SK-N-SH (cell line): Measurements from ENCODE around the gene TOMM40. TPM values are rescaled to one million over a fixed set of nuclear protein-coding genes. Genes with fewer than 3 reads are reported as not detected.
A peak's percentile ranks its signal among the peaks of the same experiment; 100 is the strongest.

Experiments used
- CTCF ChIA-PET: fragments of 300-600, 350-600 bp; formaldehyde crosslinking; extraction: SDS; loops from one replicate; lab custom pipeline; 2021; lab: Yijun Ruan, JAX
- POLR2A ChIA-PET: fragments of 350-600 bp; sonication (Branson Sonifier 250); formaldehyde crosslinking; extraction: SDS; loops from one replicate; lab custom pipeline; 2020; ENCODE audit warnings: antibody characterized with exemption, inconsistent platforms; lab: Yijun Ruan, JAX
- DNase-seq: peaks from one replicate; pipeline ENCODE4 v3.0.0; 2012
- H2AFZ ChIP-seq: fragments of 200-600 bp; sonication (generic); 2 replicates; pipeline ENCODE4 v1.8.1; 2016; ENCODE audit warnings: antibody characterized with exemption, mild to moderate bottlenecking, low read depth
- H3F3A ChIP-seq: fragments of 200-600 bp; sonication (generic); replicated peaks from 2 replicates; pipeline ENCODE3; 2016; ENCODE audit warnings: antibody characterized with exemption, mild to moderate bottlenecking; ENCODE audit not compliant: insufficient read depth
- H3K27ac ChIP-seq, 2 experiments: fragments of 200-500 bp in 1 of 2; fragments of 200-600 bp in 1 of 2; sonication (Bioruptor generic) in 1 of 2; sonication (generic), shearing (Covaris generic) in 1 of 2; 2 replicates each; pipeline versions ENCODE4 v1.5.1 to v1.6.1; 2014 to 2016; ENCODE audit warnings: low read depth in 2 of 2, inconsistent platforms in 1 of 2, low read length in 1 of 2, mild to moderate bottlenecking in 1 of 2, mixed read lengths in 1 of 2
- H3K27me3 ChIP-seq: fragments of 200-600 bp; sonication (generic), shearing (Covaris generic); 2 replicates; pipeline ENCODE4 v1.6.1; 2016; ENCODE audit warnings: mixed run types; ENCODE audit not compliant: insufficient read depth
- H3K36me3 ChIP-seq, 2 experiments: fragments of 200-500 bp in 1 of 2; fragments of 200-600 bp in 1 of 2; sonication (Bioruptor generic) in 1 of 2; sonication (generic) in 1 of 2; replicated peaks in 1 of 2; 2 replicates each; pipeline versions ENCODE3 to v1.5.1; 2014 to 2016; ENCODE audit warnings: low read length in 1 of 2, mild to moderate bottlenecking in 1 of 2; ENCODE audit not compliant: insufficient read depth in 2 of 2, control insufficient read depth in 1 of 2
- H3K4me1 ChIP-seq, 2 experiments: fragments of 200-500 bp in 1 of 2; fragments of 200-600 bp in 1 of 2; sonication (Bioruptor generic) in 1 of 2; sonication (generic), shearing (Covaris generic) in 1 of 2; 2 replicates each; pipeline versions ENCODE4 v1.5.1 to v1.6.1; 2014 to 2016; ENCODE audit warnings: low read depth in 1 of 2, low read length in 1 of 2, mixed run types in 1 of 2; ENCODE audit not compliant: insufficient read depth in 2 of 2, control insufficient read depth in 1 of 2
- H3K4me2 ChIP-seq: fragments of 200-600 bp; sonication (generic), shearing (Covaris generic); 2 replicates; pipeline ENCODE4 v1.6.1; 2017; ENCODE audit warnings: mixed run types
- H3K4me3 ChIP-seq, 2 experiments: fragments of 200-500 bp in 1 of 2; fragments of 200-600 bp in 1 of 2; sonication (Bioruptor generic) in 1 of 2; sonication (generic), shearing (Covaris generic) in 1 of 2; 2 replicates each; pipeline versions ENCODE4 v1.5.1 to v1.8.1; 2014 to 2016; ENCODE audit warnings: low read depth in 2 of 2, inconsistent platforms in 1 of 2, low read length in 1 of 2, mild to moderate bottlenecking in 1 of 2, mixed read lengths in 1 of 2, moderate library complexity in 1 of 2
- H3K79me2 ChIP-seq: fragments of 200-600 bp; sonication (generic); 2 replicates; pipeline ENCODE4 v1.8.1; 2017; ENCODE audit warnings: mild to moderate bottlenecking; ENCODE audit not compliant: insufficient read depth
- H3K9ac ChIP-seq: fragments of 200-600 bp; sonication (generic); 2 replicates; pipeline ENCODE4 v1.6.1; 2017; ENCODE audit warnings: mixed run types
- H3K9me2 ChIP-seq: fragments of 200-600 bp; sonication (generic); 2 replicates; pipeline ENCODE4 v1.6.1; 2017; ENCODE audit warnings: mixed run types
- H3K9me3 ChIP-seq: fragments of 200-600 bp; sonication (generic); 2 replicates; pipeline ENCODE4 v1.6.1; 2017; ENCODE audit warnings: mixed run types, mild to moderate bottlenecking, moderate library complexity
- H4K20me1 ChIP-seq: fragments of 200-600 bp; sonication (generic); 2 replicates; pipeline ENCODE4 v1.6.1; 2017; ENCODE audit warnings: mild to moderate bottlenecking, mixed run types; ENCODE audit not compliant: insufficient read depth
- CHD2 ChIP-seq: fragments of 150-350 bp; IDR thresholded peaks from 2 replicates; pipeline ENCODE4 v1.6.1; 2018; ENCODE audit warnings: low read length; ENCODE audit not compliant: partially characterized antibody
- EP300 ChIP-seq, 2 experiments: IDR thresholded peaks; 2 replicates each; pipeline versions ENCODE4 v1.4.0 to v1.6.1; 2012; ENCODE audit warnings: borderline replicate concordance in 1 of 2, low read depth in 1 of 2, low read length in 1 of 2
- FOSL2 ChIP-seq: IDR thresholded peaks from 2 replicates; pipeline ENCODE4 v1.4.0; 2012; ENCODE audit warnings: low read depth, mild to moderate bottlenecking, moderate library complexity, borderline replicate concordance
- FOXJ3 ChIP-seq: sonication (generic); formaldehyde crosslinking; IDR thresholded peaks from 2 replicates; pipeline ENCODE4 v1.5.1; 2020; ENCODE audit warnings: mild to moderate bottlenecking, missing genetic modification reagents
- JUND ChIP-seq: IDR thresholded peaks from 2 replicates; pipeline ENCODE4 v1.4.0; 2012
- MAX ChIP-seq: IDR thresholded peaks from 2 replicates; pipeline ENCODE4 v1.4.0; 2012; ENCODE audit warnings: low read depth
- MEF2A ChIP-seq: IDR thresholded peaks from 2 replicates; pipeline ENCODE4 v1.4.0; 2012; ENCODE audit warnings: low read depth, borderline replicate concordance
- NRF1 ChIP-seq: IDR thresholded peaks from 2 replicates; pipeline ENCODE4 v1.6.1; 2012; ENCODE audit warnings: low read depth, mild to moderate bottlenecking, low read length
- PBX3 ChIP-seq: IDR thresholded peaks from 2 replicates; pipeline ENCODE4; 2012
- POLR2AphosphoS5 ChIP-seq: IDR thresholded peaks from 2 replicates; pipeline ENCODE4 v1.6.1; 2012; ENCODE audit warnings: low read depth, low read length
- RFX5 ChIP-seq: IDR thresholded peaks from 2 replicates; pipeline ENCODE4 v1.6.1; 2012; ENCODE audit warnings: mild to moderate bottlenecking, improper control_type of control experiment, low read length
- SIN3A ChIP-seq: IDR thresholded peaks from 2 replicates; pipeline ENCODE4 v1.6.1; 2012; ENCODE audit warnings: low read depth, mild to moderate bottlenecking, low read length, moderate library complexity, borderline replicate concordance
- TCF12 ChIP-seq: IDR thresholded peaks from 2 replicates; pipeline ENCODE4 v1.4.0; 2012
- USF2 ChIP-seq: fragments of 150-350 bp; IDR thresholded peaks from 2 replicates; pipeline ENCODE4 v1.6.1; 2017; ENCODE audit warnings: antibody characterized with exemption, low read length, low read depth, borderline replicate concordance
- WGBS: methylation state at CpG from one replicate; pipeline ENCODE4 v1.1.6; 2017; ENCODE audit warnings: low lambda C conversion rate; 5-methylcytosine and 5-hydroxymethylcytosine counted together
- polyA plus RNA-seq, 3 experiments: library from polyadenylated mRNA; depleted of rRNA; stranded (reverse); fragments of >200 nt; gene quantifications; 2 replicates each; pipeline ENCODE4 v1.2.3, GENCODE V29; 2012

The TOMM40 gene
- polyA plus RNA-seq, 1 of the 3 experiments (the other 2 are of a cell fraction) = 78.9 TPM

- H3K36me3 ChIP-seq = peaks cover 34% of the 10 kb centered on the region in 2 experiments
- DNase-seq = no peak
- peaks cover 26% of the 10 kb centered on the region for H3F3A ChIP-seq
- H2AFZ ChIP-seq = no peak overlapping the region
- no peaks in the 10 kb centered on the region for H4K20me1 ChIP-seq
- WGBS = 93% methylated on average over 9 of the region's 16 CpGs
- peaks cover 22% of the 10 kb centered on the region for H3K79me2 ChIP-seq
- H3K4me1 ChIP-seq = peaks cover 0 to 20% of the 10 kb centered on the region in 2 experiments; a peak in 3 of 4 replicates
- no peaks in the 10 kb centered on the region for H3K9me3 ChIP-seq
- no peak overlapping the region for H3K4me3 ChIP-seq
- H3K27me3 ChIP-seq = no peaks in the 10 kb centered on the region
- TF ChIP-seq NRF1 (no peak), MAX (no peak), USF2 (no peak), SIN3A (no peak), RFX5 (no peak), MEF2A (no peak)
- peak overlapping the region in 1 of 2 experiments; percentile 66; a peak in 1 of 4 replicates for H3K27ac ChIP-seq
- H3K9ac ChIP-seq = no peak overlapping the region
- POLR2A ChIA-PET = no interaction called here
- CTCF ChIA-PET = no interaction called here
- H3K9me2 ChIP-seq = no peaks in the 10 kb centered on the region
- no peak overlapping the region for H3K4me2 ChIP-seq
Observed at GRCh38 chr19:44874317-44874716, 16.7 kb upstream of the TOMM40 start.

- CTCF ChIA-PET = interaction anchor here (1.2 kb wide), 1 partner anchor 67 kb away, joined by 3 read pairs; no protein-coding TSS in a partner anchor
Observed at GRCh38 chr19:44875666-44876451, 15.2 kb upstream of the TOMM40 start.

More at GRCh38 chr19:44875666-44876451, 15.2 kb upstream of the TOMM40 start:
- no peaks in the 10 kb centered on the region for H4K20me1 ChIP-seq
- TF ChIP-seq FOSL2 (no peak), PBX3 (0 out of 2 replicates have a peak, but pooled peaks have one; percentile 35), CHD2 (no peak), FOXJ3 (CRISPR knock-in tag) (no peak), EP300 (IDR thresholded peaks at IDR 0.05; ENCODE audit: borderline replicate concordance in 1 of 2, low read depth in 1 of 2, low read length in 1 of 2) (no peak), USF2 (no peak), TCF12 (peak; percentile 39), JUND (peak; percentile 19; the same call in 1 of the 2 replicates), POLR2AphosphoS5 (no peak)
- peaks cover 17% of the 10 kb centered on the region; the same call in 1 of the 2 replicates for H3K79me2 ChIP-seq
- no peaks in the 10 kb centered on the region for H3K27me3 ChIP-seq
- peak overlapping the region; percentile 20; the same call in 1 of the 2 replicates for H3K9ac ChIP-seq
- H3K4me2 ChIP-seq = peak overlapping the region; percentile 51
- H3K4me3 ChIP-seq = 0 out of 4 replicates have a peak overlapping the region, but pooled peaks of 1 of the 2 experiments have one; percentile 4
- no peaks in the 10 kb centered on the region for H3K9me2 ChIP-seq
- peaks cover 0 to 13% of the 10 kb centered on the region in 2 experiments; a peak in 3 of 4 replicates for H3K4me1 ChIP-seq
- POLR2A ChIA-PET = no interaction called here
- WGBS = 48% methylated on average over 21 of the region's 22 CpGs
- H3K36me3 ChIP-seq = peaks cover 33 to 38% of the 10 kb centered on the region in 2 experiments
- no peak overlapping the region for H2AFZ ChIP-seq
- H3K27ac ChIP-seq = peak overlapping the region; percentile 29 to 66; a peak in 3 of 4 replicates
- H3K9me3 ChIP-seq = no peaks in the 10 kb centered on the region
- peaks cover 15% of the 10 kb centered on the region for H3F3A ChIP-seq
- no peak for DNase-seq
